SK-N-SH (cell line): Measurements from ENCODE around the gene AFF1. TPM values are rescaled to one million over a fixed set of nuclear protein-coding genes. Genes with fewer than 3 reads are reported as not detected.

Source experiments
- CTCF ChIA-PET: fragments of 300-600, 350-600 bp; formaldehyde crosslinking; extraction: SDS; loops from one replicate; lab custom pipeline; 2021; lab: Yijun Ruan, JAX
- POLR2A ChIA-PET: fragments of 350-600 bp; sonication (Branson Sonifier 250); formaldehyde crosslinking; extraction: SDS; loops from one replicate; lab custom pipeline; 2020; ENCODE audit warnings: antibody characterized with exemption, inconsistent platforms; lab: Yijun Ruan, JAX
- DNase-seq: peaks from one replicate; pipeline ENCODE4 v3.0.0; 2012
- H2AFZ ChIP-seq: fragments of 200-600 bp; sonication (generic); 2 replicates; pipeline ENCODE4 v1.8.1; 2016; ENCODE audit warnings: antibody characterized with exemption, mild to moderate bottlenecking, low read depth
- H3F3A ChIP-seq: fragments of 200-600 bp; sonication (generic); replicated peaks from 2 replicates; pipeline ENCODE3; 2016; ENCODE audit warnings: antibody characterized with exemption, mild to moderate bottlenecking; ENCODE audit not compliant: insufficient read depth
- H3K27ac ChIP-seq, 2 experiments: fragments of 200-500 bp in 1 of 2; fragments of 200-600 bp in 1 of 2; sonication (Bioruptor generic) in 1 of 2; sonication (generic), shearing (Covaris generic) in 1 of 2; 2 replicates each; pipeline versions ENCODE4 v1.5.1 to v1.6.1; 2014 to 2016; ENCODE audit warnings: low read depth in 2 of 2, inconsistent platforms in 1 of 2, low read length in 1 of 2, mild to moderate bottlenecking in 1 of 2, mixed read lengths in 1 of 2
- H3K27me3 ChIP-seq: fragments of 200-600 bp; sonication (generic), shearing (Covaris generic); 2 replicates; pipeline ENCODE4 v1.6.1; 2016; ENCODE audit warnings: mixed run types; ENCODE audit not compliant: insufficient read depth
- H3K36me3 ChIP-seq, 2 experiments: fragments of 200-500 bp in 1 of 2; fragments of 200-600 bp in 1 of 2; sonication (Bioruptor generic) in 1 of 2; sonication (generic) in 1 of 2; replicated peaks in 1 of 2; 2 replicates each; pipeline versions ENCODE3 to v1.5.1; 2014 to 2016; ENCODE audit warnings: low read length in 1 of 2, mild to moderate bottlenecking in 1 of 2; ENCODE audit not compliant: insufficient read depth in 2 of 2, control insufficient read depth in 1 of 2
- H3K4me1 ChIP-seq, 2 experiments: fragments of 200-500 bp in 1 of 2; fragments of 200-600 bp in 1 of 2; sonication (Bioruptor generic) in 1 of 2; sonication (generic), shearing (Covaris generic) in 1 of 2; 2 replicates each; pipeline versions ENCODE4 v1.5.1 to v1.6.1; 2014 to 2016; ENCODE audit warnings: low read depth in 1 of 2, low read length in 1 of 2, mixed run types in 1 of 2; ENCODE audit not compliant: insufficient read depth in 2 of 2, control insufficient read depth in 1 of 2
- H3K4me2 ChIP-seq: fragments of 200-600 bp; sonication (generic), shearing (Covaris generic); 2 replicates; pipeline ENCODE4 v1.6.1; 2017; ENCODE audit warnings: mixed run types
- H3K4me3 ChIP-seq, 2 experiments: fragments of 200-500 bp in 1 of 2; fragments of 200-600 bp in 1 of 2; sonication (Bioruptor generic) in 1 of 2; sonication (generic), shearing (Covaris generic) in 1 of 2; 2 replicates each; pipeline versions ENCODE4 v1.5.1 to v1.8.1; 2014 to 2016; ENCODE audit warnings: low read depth in 2 of 2, inconsistent platforms in 1 of 2, low read length in 1 of 2, mild to moderate bottlenecking in 1 of 2, mixed read lengths in 1 of 2, moderate library complexity in 1 of 2
- H3K79me2 ChIP-seq: fragments of 200-600 bp; sonication (generic); 2 replicates; pipeline ENCODE4 v1.8.1; 2017; ENCODE audit warnings: mild to moderate bottlenecking; ENCODE audit not compliant: insufficient read depth
- H3K9ac ChIP-seq: fragments of 200-600 bp; sonication (generic); 2 replicates; pipeline ENCODE4 v1.6.1; 2017; ENCODE audit warnings: mixed run types
- H3K9me2 ChIP-seq: fragments of 200-600 bp; sonication (generic); 2 replicates; pipeline ENCODE4 v1.6.1; 2017; ENCODE audit warnings: mixed run types
- H3K9me3 ChIP-seq: fragments of 200-600 bp; sonication (generic); 2 replicates; pipeline ENCODE4 v1.6.1; 2017; ENCODE audit warnings: mixed run types, mild to moderate bottlenecking, moderate library complexity
- H4K20me1 ChIP-seq: fragments of 200-600 bp; sonication (generic); 2 replicates; pipeline ENCODE4 v1.6.1; 2017; ENCODE audit warnings: mild to moderate bottlenecking, mixed run types; ENCODE audit not compliant: insufficient read depth
- CHD2 ChIP-seq: fragments of 150-350 bp; IDR thresholded peaks from 2 replicates; pipeline ENCODE4 v1.6.1; 2018; ENCODE audit warnings: low read length; ENCODE audit not compliant: partially characterized antibody
- ELF1 ChIP-seq: IDR thresholded peaks from 2 replicates; pipeline ENCODE4 v1.4.0; 2012
- EP300 ChIP-seq, 2 experiments: IDR thresholded peaks; 2 replicates each; pipeline versions ENCODE4 v1.4.0 to v1.6.1; 2012; ENCODE audit warnings: borderline replicate concordance in 1 of 2, low read depth in 1 of 2, low read length in 1 of 2
- EZH2phosphoT487 ChIP-seq: fragments of 200-600 bp; sonication (generic); IDR thresholded peaks from 2 replicates; pipeline ENCODE4 v1.6.1; 2017; ENCODE audit warnings: low read depth, mixed run types, mild to moderate bottlenecking, antibody characterized with exemption, moderate library complexity, borderline replicate concordance
- FOXM1 ChIP-seq: IDR thresholded peaks from 2 replicates; pipeline ENCODE4 v1.4.0; 2012; ENCODE audit warnings: low read depth, mild to moderate bottlenecking
- GABPA ChIP-seq: IDR thresholded peaks from 2 replicates; pipeline ENCODE4 v1.4.0; 2012; ENCODE audit warnings: low read depth, mild to moderate bottlenecking
- GATA2 ChIP-seq: sonication (generic); formaldehyde crosslinking; IDR thresholded peaks from 2 replicates; pipeline ENCODE4 v1.5.0; 2020; ENCODE audit warnings: mild to moderate bottlenecking, missing genetic modification reagents
- IRF3 ChIP-seq: fragments of 150-350 bp; IDR thresholded peaks from 2 replicates; pipeline ENCODE4 v1.6.1; 2016; ENCODE audit warnings: mild to moderate bottlenecking, low read depth, low read length
- JUND ChIP-seq: IDR thresholded peaks from 2 replicates; pipeline ENCODE4 v1.4.0; 2012
- MAX ChIP-seq: IDR thresholded peaks from 2 replicates; pipeline ENCODE4 v1.4.0; 2012; ENCODE audit warnings: low read depth
- MEF2A ChIP-seq: IDR thresholded peaks from 2 replicates; pipeline ENCODE4 v1.4.0; 2012; ENCODE audit warnings: low read depth, borderline replicate concordance
- NFIC ChIP-seq: IDR thresholded peaks from 2 replicates; pipeline ENCODE4 v1.4.0; 2012; ENCODE audit warnings: borderline replicate concordance
- NRF1 ChIP-seq: IDR thresholded peaks from 2 replicates; pipeline ENCODE4 v1.6.1; 2012; ENCODE audit warnings: low read depth, mild to moderate bottlenecking, low read length
- PBX3 ChIP-seq: IDR thresholded peaks from 2 replicates; pipeline ENCODE4; 2012
- POLR2AphosphoS5 ChIP-seq: IDR thresholded peaks from 2 replicates; pipeline ENCODE4 v1.6.1; 2012; ENCODE audit warnings: low read depth, low read length
- RAD21 ChIP-seq: IDR thresholded peaks from 2 replicates; pipeline ENCODE4 v1.6.1; 2012; ENCODE audit warnings: mild to moderate bottlenecking, low read length
- RCOR1 ChIP-seq: fragments of 150-350 bp; IDR thresholded peaks from 2 replicates; pipeline ENCODE4 v1.6.1; 2017; ENCODE audit warnings: antibody characterized with exemption, low read length
- REST ChIP-seq: IDR thresholded peaks from 2 replicates; pipeline ENCODE4 v1.6.1; 2012; ENCODE audit warnings: mild to moderate bottlenecking, low read depth, low read length, moderate library complexity
- RFX5 ChIP-seq: IDR thresholded peaks from 2 replicates; pipeline ENCODE4 v1.6.1; 2012; ENCODE audit warnings: mild to moderate bottlenecking, improper control_type of control experiment, low read length
- RXRA ChIP-seq: IDR thresholded peaks from 2 replicates; pipeline ENCODE4 v1.4.0; 2012; ENCODE audit warnings: low read depth, mild to moderate bottlenecking, borderline replicate concordance
- SMC3 ChIP-seq: IDR thresholded peaks from 2 replicates; pipeline ENCODE4 v1.6.1; 2012; ENCODE audit warnings: low read depth, low read length, improper control_type of control experiment
- TCF12 ChIP-seq: IDR thresholded peaks from 2 replicates; pipeline ENCODE4 v1.4.0; 2012
- TEAD4 ChIP-seq: IDR thresholded peaks from 2 replicates; pipeline ENCODE4 v1.4.0; 2012; ENCODE audit warnings: mild to moderate bottlenecking, borderline replicate concordance; ENCODE audit not compliant: insufficient read depth
- USF1 ChIP-seq: IDR thresholded peaks from 2 replicates; pipeline ENCODE4 v1.4.0; 2012; ENCODE audit warnings: low read depth, borderline replicate concordance
- USF2 ChIP-seq: fragments of 150-350 bp; IDR thresholded peaks from 2 replicates; pipeline ENCODE4 v1.6.1; 2017; ENCODE audit warnings: antibody characterized with exemption, low read length, low read depth, borderline replicate concordance
- YY1 ChIP-seq: IDR thresholded peaks from 2 replicates; pipeline ENCODE4 v1.4.0; 2012; ENCODE audit warnings: low read depth, mild to moderate bottlenecking
- WGBS: methylation state at CpG from one replicate; pipeline ENCODE4 v1.1.6; 2017; ENCODE audit warnings: low lambda C conversion rate; 5-methylcytosine and 5-hydroxymethylcytosine counted together
- polyA plus RNA-seq, 3 experiments: library from polyadenylated mRNA; depleted of rRNA; stranded (reverse); fragments of >200 nt; gene quantifications; 2 replicates each; pipeline ENCODE4 v1.2.3, GENCODE V29; 2012

AFF1 gene
- polyA plus RNA-seq, 1 of the 3 experiments (the other 2 are of a cell fraction) = 2.7 TPM

- H4K20me1 ChIP-seq = no peaks in the 10 kb centered on the region
- no peaks in the 10 kb centered on the region for H3K27me3 ChIP-seq
- H3F3A ChIP-seq = peaks cover 16% of the 10 kb centered on the region
- ChIA-PET POLR2A (interaction anchor here (0.7 kb wide), 1 partner anchor 306 kb away, joined by 3 read pairs; no protein-coding TSS in a partner anchor), CTCF (interaction anchor here (0.8 to 21.7 kb wide), 6 partner anchors 19 to 394 kb away, joined by 3 to 294 read pairs (median 3); partner anchors contain the start of gene PTPN13)
- H3K79me2 ChIP-seq = no peaks in the 10 kb centered on the region
- peak within 1 kb of the TSS; percentile 78 to 82 for H3K4me3 ChIP-seq
- H3K27ac ChIP-seq = 0 out of 4 replicates have a peak within 1 kb of the TSS, but pooled peaks of 1 of the 2 experiments have one; percentile 29
- H2AFZ ChIP-seq = peak within 1 kb of the TSS; percentile 93
- WGBS = 29% methylated on average over 11 of the region's 84 CpGs
- no peaks in the 10 kb centered on the region for H3K9me2 ChIP-seq
- H3K4me2 ChIP-seq = peak within 1 kb of the TSS; percentile 91
- peaks cover 3 to 8% of the 10 kb centered on the region in 2 experiments; a peak in 2 of 4 replicates for H3K4me1 ChIP-seq
- H3K9ac ChIP-seq = peak within 1 kb of the TSS; percentile 77
- TF ChIP-seq MEF2A (no peak), RFX5 (no peak), PBX3 (no peak), CHD2 (peak; percentile 11), JUND (no peak), EZH2phosphoT487 (no peak), RXRA (no peak), RCOR1 (no peak), USF1 (no peak), TEAD4 (0 out of 2 replicates have a peak, but pooled peaks have one; percentile 20), YY1 (no peak; the same call in 1 of the 2 replicates), NFIC (peak; percentile 81), EP300 (IDR thresholded peaks at IDR 0.05; ENCODE audit: borderline replicate concordance in 1 of 2, low read depth in 1 of 2, low read length in 1 of 2) (no peak), GATA2 (CRISPR knock-in tag) (no peak), IRF3 (no peak), FOXM1 (no peak), REST (no peak), GABPA (no peak), NRF1 (no peak), TCF12 (no peak), USF2 (no peak), SMC3 (peak; percentile 15; the same call in 1 of the 2 replicates), MAX (no peak), ELF1 (no peak), RAD21 (no peak), POLR2AphosphoS5 (no peak)
- DNase-seq = peak; percentile 87
- H3K9me3 ChIP-seq = no peaks in the 10 kb centered on the region
- no peaks in the 10 kb centered on the region for H3K36me3 ChIP-seq
Measured at GRCh38 chr4:86891762-86892635, 42.8 kb upstream of the AFF1 start, which contains the start of gene C4orf36. C4orf36 (minus strand) TSS chr4:86892422; CDS start chr4:86891520, 902 bp downstream.
